HG03045 (cell line): ENCODE measurements around the gene NOTCH1.
A peak's percentile ranks its signal among the peaks of the same experiment; 100 is the strongest.
"Not testable (repeated sequence)": the region's sequence is repeated elsewhere in the genome, so short reads cannot be mapped to it uniquely, and the experiment has no call there.

Experiments
- ATAC-seq: cut with Tn5 transposase; IDR thresholded peaks from one replicate; pipeline ENCODE4 v1.9.1; 2021; ENCODE audit warnings: mild to moderate bottlenecking, moderate library complexity; ENCODE audit not compliant: unreplicated experiment

The NOTCH1 gene

DNA sequence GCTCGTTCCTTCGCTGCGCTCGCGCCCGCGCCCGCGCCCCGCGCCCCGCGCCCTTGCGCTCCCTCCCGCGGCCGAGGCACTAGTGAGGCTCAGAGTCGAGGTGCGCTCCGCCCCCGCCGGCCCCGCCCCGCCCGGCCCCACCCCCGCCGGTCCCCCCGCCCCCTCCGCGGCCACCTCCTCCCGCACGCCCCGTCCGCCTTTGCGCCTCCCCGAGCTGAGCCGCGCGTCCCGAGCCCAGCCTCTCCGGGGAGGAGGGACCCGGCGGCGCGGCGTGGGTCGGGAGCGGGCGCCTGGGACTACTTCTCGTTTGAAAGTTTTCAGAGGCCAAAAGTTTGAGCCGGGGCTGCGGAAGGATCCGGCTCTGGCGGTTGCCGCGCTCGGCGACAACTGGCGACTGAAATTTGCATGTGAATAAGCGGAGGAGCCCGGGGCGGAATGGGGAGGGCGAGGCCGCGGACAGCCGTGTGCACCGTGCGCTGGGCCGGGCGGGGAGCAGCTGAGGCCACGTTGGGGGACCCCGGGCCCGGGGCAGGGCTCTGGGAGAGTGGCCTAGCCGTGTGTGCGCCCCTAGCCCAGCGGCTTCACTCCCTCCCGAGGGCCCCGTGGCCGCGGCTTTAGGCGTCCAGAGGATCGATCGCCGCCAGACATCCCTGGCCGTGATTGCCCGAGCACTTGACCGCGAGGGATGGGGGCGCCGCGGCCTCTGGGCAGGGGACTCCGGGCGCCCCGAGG lies at the start of gene NOTCH1:
NOTCH1 (minus strand) TSS at position 84 of the 732 bp plus-strand sequence. CDS start 262 bp downstream, outside the sequence.
- peak; percentile 68 for ATAC-seq

DNA sequence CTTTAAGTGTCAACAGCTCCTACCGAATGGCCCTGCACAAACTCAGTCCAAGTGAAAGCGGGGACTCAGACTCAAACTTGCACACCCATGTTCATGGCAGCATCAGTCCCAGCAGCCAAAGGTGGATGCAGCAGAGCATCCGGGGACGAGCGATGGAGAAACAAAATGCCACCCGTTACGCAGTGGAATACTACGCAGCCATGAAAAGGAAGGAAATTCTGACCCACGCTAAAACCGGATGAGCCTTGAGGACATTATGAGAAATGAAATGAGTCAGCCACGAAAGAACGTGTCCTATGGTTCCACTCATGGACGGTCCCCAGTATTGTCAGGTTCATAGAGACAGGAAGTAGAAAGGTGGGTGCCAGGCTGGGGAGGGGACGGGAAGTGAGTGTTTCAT lies 48.6 kb upstream of the NOTCH1 start:
- ATAC-seq: no peak

- no peak for ATAC-seq
Observed at GRCh38 chr9:136593581-136593980, 47.7 kb upstream of the NOTCH1 start.

GRCh38 chr9:136592666-136593065 lies 46.8 kb upstream of the NOTCH1 start:
- ATAC-seq: no peak

- ATAC-seq: no peak
Observed at GRCh38 chr9:136590821-136591752, 45.2 kb upstream of the NOTCH1 start.

DNA sequence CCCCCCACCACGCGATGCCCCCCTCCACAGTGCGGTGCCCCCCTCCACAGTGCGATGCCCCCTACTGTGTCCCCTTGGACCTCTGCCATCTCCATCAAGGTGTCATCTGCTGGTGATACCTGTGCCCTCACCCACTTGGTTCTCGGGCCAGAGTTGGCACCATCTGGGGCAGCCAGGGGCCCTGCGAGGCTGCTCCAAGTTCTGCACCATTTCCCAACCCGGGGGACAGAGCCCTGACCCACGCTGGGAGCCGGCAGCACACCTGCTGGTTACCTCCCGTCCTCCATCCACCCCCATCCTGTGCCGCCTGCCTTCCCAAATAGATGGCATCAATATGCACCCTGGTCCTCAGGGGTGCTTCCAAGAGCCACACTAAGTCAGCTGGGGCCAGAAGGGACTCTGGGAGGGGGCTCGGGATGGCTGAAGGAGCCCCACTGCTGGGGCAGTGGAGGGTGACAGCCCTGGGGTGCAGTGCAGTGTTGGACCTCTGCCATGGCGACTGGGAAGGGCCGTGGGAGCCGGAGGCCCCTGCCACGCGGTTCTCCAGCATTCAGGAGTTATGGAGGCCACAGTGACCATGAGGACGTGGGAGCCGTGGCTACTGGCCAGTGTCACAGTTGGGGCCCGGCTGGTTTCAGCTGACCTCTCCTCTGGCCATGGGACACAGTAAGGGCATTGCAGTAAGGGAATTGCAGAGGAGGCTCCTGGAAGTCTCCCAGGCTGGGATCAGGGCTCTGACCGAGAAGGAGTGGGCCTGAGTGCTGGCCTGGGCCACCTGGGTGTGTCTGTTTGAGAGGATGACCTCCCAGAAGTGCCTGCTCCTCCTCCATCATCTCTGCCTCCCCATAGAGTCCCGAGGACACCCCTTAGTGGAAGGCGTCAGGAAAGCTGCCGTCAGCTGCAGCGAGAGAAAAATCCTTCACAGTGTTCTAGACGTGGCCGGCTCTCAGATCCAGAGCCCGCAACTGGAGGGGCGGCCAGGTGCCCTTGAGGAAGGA lies 44.2 kb upstream of the NOTCH1 start:
- no peak for ATAC-seq

GRCh38 chr9:136588663-136589464 lies 43.0 kb upstream of the NOTCH1 start:
- no peak for ATAC-seq

DNA sequence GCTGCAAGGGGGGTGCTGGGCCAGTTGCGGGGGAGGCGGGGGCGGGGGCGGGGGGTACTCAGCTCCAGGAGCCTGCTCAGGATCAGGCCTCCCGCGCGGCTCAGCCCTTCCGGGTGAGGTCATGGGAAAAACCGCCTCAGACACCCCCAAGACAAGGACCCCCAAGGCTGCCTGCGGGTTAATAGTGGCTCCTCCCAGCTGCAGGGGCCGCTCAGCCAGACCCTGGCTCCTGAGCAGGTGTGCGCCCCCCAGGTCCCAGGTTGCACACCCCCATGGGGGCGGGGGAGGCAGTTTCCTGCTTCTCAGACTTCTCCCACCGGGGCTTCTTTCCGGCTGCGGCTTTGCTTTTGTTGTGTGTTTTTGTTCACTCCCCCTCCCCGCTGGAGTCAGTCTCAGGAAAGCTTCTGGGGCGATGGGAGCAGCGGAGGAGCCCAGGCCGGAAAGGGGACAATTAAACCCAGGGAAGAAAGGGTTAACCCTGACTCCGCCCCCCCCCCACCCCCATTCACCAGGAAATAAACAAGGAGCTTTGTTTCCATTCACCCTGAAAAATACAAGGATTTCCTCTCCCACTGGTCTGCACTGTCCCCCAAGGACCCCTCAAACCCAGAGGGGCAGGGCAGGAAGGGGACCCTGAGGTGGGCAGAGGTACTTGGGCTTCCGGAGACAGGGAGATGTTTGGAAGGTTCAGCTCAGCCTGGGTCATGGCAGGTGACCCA lies 42.3 kb upstream of the NOTCH1 start:
- ATAC-seq: no peak

DNA sequence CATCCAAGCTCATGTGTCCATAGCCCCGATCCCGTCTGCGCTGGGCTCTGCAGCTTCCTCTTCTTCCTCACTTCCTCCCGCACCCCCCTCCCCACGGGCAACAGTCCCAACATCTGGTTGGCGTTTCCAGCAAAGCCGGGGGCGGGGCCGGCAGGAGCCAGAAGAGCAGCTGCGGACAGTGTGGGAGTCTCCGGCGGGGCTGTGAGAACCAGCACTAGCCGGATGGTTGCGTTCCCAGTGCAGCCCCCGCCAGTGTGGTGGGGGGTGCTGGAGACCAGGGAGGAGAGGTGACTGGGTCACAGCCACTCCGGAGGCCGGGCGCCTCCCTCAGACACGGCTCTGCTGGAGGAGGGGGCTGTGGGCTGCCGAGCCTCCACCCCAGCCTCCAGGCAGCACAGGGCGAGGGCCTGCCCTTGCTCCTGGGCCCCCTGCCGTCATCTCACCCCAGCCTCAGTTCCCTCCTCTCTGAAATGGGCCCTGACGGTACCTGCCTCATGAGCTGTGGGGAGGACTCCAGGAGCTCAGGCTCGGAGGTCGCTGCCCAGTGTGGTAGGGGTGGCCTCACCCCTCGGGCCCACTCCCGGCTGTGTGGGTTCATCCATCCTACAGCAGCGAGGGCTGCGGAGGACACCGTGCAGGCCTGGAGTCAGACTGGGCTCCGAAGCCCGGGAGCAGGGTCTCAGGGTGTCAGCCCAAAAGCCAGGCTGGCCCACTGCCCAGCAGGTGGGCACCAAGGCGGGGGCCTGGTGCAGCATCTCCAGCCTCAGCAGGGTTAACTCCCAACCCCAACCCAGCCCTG lies 41.5 kb upstream of the NOTCH1 start:
- ATAC-seq: no peak

GRCh38 chr9:136586391-136586953 lies 40.6 kb upstream of the NOTCH1 start:
- ATAC-seq: no peak

- no peak for ATAC-seq
Observed at GRCh38 chr9:136585531-136586120, 39.8 kb upstream of the NOTCH1 start.

DNA sequence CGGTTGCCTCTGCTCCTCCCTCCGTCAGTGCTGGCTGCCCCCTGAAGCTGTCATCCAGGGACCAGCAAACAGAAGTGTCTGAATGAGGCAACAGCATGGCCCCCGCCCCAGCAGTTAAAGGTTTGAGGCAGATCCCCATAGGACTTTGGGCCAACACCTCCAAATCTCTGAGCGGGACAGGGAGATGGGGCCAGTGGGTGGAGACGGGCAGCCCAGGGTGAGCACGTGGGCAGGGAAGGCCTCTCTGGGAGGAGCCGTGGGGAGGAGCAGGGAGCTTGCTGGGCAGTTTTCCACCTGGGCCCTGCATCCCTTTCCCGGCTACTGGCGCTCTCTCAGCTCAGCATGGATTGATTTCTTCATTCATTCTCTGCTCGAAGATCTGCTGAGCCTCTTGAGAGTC lies 39.1 kb upstream of the NOTCH1 start:
- no peak for ATAC-seq

GRCh38 chr9:136584401-136584932 lies 38.6 kb upstream of the NOTCH1 start:
- no peak for ATAC-seq

DNA sequence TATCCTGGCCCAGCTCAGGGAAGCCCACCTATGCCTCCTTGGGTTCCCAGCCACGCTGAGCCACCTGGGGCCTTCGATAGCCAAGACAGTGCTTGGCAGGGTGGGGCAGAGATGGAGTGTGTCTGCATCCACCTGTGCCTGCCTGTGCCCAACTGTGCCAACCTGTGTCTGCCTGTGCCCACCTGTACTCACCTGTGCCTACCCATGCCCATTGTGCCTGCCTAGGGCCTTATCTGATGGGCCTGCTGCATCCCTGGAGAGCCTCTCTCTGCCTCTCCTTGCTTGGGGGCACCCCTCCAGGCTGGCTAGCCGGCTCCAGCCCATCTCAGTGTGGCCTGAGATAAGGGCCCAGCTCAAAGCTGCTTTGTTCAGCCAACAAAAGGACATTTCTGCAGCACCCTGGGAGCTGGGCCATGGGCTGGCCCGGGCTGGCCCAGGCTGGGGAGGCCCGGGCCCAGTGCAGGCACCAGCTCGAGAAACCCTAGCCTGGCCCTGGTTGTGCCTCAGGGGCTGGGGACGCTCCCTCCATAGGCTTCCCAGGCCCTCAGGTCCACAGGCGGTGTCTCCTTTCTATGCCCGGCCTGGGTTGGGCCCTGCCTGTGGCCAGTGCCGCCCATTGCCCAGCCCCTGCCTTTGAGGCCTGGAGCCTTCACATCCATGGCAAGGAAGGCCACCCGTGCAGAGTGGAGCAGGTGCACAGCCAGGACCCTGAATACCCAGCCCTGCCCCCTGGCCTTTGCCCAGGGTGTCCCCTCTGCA lies 37.3 kb upstream of the NOTCH1 start:
- ATAC-seq: no peak

DNA sequence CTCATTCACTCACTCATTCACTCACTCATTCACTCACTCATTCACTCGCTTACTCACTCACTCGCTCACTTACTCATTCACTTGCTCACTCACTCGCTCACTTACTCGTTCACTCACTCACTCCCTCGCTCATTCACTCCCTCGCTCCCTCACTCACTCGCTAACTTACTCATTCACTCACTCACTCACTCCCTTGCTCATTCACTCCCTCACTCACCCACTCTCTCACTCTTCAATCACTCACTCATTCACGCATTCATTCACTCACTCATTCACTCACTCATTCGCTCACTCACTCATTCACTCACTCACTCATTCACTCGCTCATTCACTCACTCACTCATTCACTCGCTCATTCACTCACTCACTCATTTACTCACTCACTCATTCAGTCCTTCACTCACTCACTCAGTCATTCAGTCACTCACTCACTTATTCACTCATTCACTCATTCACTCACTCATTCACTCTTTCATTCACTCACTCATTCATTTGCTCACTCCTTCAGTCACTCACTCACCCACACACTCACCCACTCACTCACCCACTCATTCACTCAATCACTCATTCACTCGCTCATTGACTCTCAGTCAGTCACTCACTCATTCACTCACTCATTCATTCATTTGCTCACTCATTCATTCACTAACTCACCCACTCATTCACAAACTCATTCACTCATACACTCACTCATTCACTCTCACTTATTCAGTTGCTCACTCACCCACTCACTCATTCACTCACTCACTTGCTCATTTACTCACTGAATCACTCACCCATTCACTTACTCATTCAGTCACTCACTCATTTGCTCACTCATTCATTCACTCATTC lies 36.0 kb upstream of the NOTCH1 start:
- ATAC-seq: no peak

GRCh38 chr9:136579650-136580219 lies 33.9 kb upstream of the NOTCH1 start:
- not testable (repeated sequence) for ATAC-seq
